ENCODE data around the gene LRRC23. TPM values are rescaled to one million over a fixed set of nuclear protein-coding genes. Genes with fewer than 3 reads are reported as not detected.
A peak's percentile ranks its signal among the peaks of the same experiment; 100 is the strongest.

Gene LRRC23
- total and polyA plus RNA-seq, 2 of the 13 experiments (the other 11 are each of a cell fraction or from before 2014, with no cell fraction given) = 6.0 to 7.8 TPM

- TF ChIP-seq ZNF800 (CRISPR knock-in tag; IDR thresholded peaks at IDR 0.05) (peak; percentile 63), POGZ (CRISPR knock-in tag; IDR thresholded peaks at IDR 0.05) (peak; percentile 82), ZNF570 (CRISPR knock-in tag; IDR thresholded peaks at IDR 0.05; ENCODE audit: borderline replicate concordance) (no peak), SP4 (CRISPR knock-in tag; IDR thresholded peaks at IDR 0.05) (peak; percentile 98), SMAD3 (CRISPR knock-in tag; IDR thresholded peaks at IDR 0.05) (peak; percentile 42; the same call in 1 of the 2 replicates), ZNF788 (CRISPR knock-in tag; IDR thresholded peaks at IDR 0.05; ENCODE audit: borderline replicate concordance) (peak; percentile 99), PAX8 (CRISPR knock-in tag; IDR thresholded peaks at IDR 0.05; ENCODE audit: borderline replicate concordance) (no peak), ZNF274 (CRISPR knock-in tag; IDR thresholded peaks at IDR 0.05) (peak; percentile 54), FOXC1 (CRISPR knock-in tag; IDR thresholded peaks at IDR 0.05; ENCODE audit: borderline replicate concordance) (peak; percentile 67; the same call in 1 of the 2 replicates), FOXO4 (CRISPR knock-in tag; conservative IDR thresholded peaks at IDR 0.05) (no peak), BRD4 (CRISPR knock-in tag; IDR thresholded peaks at IDR 0.05) (0 out of 2 replicates have a peak, but pooled peaks have one; percentile 23), ZNF264 (CRISPR knock-in tag; IDR thresholded peaks at IDR 0.05) (peak; percentile 44; the same call in 1 of the 2 replicates), AKNA (CRISPR knock-in tag; IDR thresholded peaks at IDR 0.05; ENCODE audit: borderline replicate concordance) (no peak), PAXIP1 (CRISPR knock-in tag; conservative IDR thresholded peaks at IDR 0.05) (peak; percentile 85)
These were observed 13.6 kb upstream of the LRRC23 start (continued) for GRCh38 chr12:6890789-6891645.
